Body of pancreas (tissue), 4 donors: ENCODE results near the gene GNG12.

ENCODE experiments used
- CTCF ChIP-seq, 7 experiments: fragments of 450-650 bp in 4 of 7; fragments of 200-600 bp in 3 of 7; sonication (generic) in 3 of 7; IDR thresholded peaks; one replicate each; pipeline ENCODE4 v1.5.1; 2016 to 2019; ENCODE audit warnings: antibody characterized with exemption in 7 of 7
- POLR2A ChIP-seq, 3 donors: fragments of 450-650 bp; IDR thresholded peaks; one replicate each; pipeline ENCODE4 v1.6.1; 2016; ENCODE audit warnings: antibody characterized with exemption in 3 of 3, mild to moderate bottlenecking in 2 of 3

GRCh38 chr1:67815303-67816094 is 17.8 kb downstream of the GNG12 start:
- no peak for TF ChIP-seq CTCF (IDR thresholded peaks at IDR 0.05)
- TF ChIP-seq POLR2A (IDR thresholded peaks at IDR 0.05): no peak
